NCI-H2171 (cell line): Measurements from ENCODE around the gene MLIP.

Experiments
- DNase-seq: peaks from one replicate; lab custom pipeline; 2025; lab: John Stamatoyannopoulos, UW

The MLIP gene

GRCh38 chr6:54285595-54285994 is 174.4 kb downstream of the MLIP start:
- no peak for DNase-seq

GRCh38 chr6:54286141-54286540 is 174.9 kb downstream of the MLIP start:
- no peak for DNase-seq

- DNase-seq: no peak
Measured at GRCh38 chr6:54288474-54288873, 177.2 kb downstream of the MLIP start.

GRCh38 chr6:54289426-54289825 is 178.2 kb downstream of the MLIP start:
- no peak for DNase-seq

GRCh38 chr6:54291146-54291545 is 179.9 kb downstream of the MLIP start:
- no peak for DNase-seq

GRCh38 chr6:54291738-54292137 is 180.5 kb downstream of the MLIP start:
- DNase-seq: no peak

GRCh38 chr6:54294965-54295532 is 183.8 kb downstream of the MLIP start:
- DNase-seq: no peak

- no peak for DNase-seq
Measured at GRCh38 chr6:54299542-54300269, 188.5 kb downstream of the MLIP start.

GRCh38 chr6:54301770-54302169 is 190.5 kb downstream of the MLIP start:
- no peak for DNase-seq

- no peak for DNase-seq
Measured at GRCh38 chr6:54307439-54307910, 196.2 kb downstream of the MLIP start.

GRCh38 chr6:54308289-54308985 is 197.2 kb downstream of the MLIP start, which contains the start of gene TINAG:
Gene TINAG (plus strand): TSS chr6:54308441. CDS start chr6:54308551, 110 bp downstream.
- DNase-seq: no peak

GRCh38 chr6:54308986-54309315 is 197.7 kb downstream of the MLIP start:
- no peak for DNase-seq

GRCh38 chr6:54310377-54311152 is 199.3 kb downstream of the MLIP start:
- no peak for DNase-seq

GRCh38 chr6:54315656-54316055 is 204.4 kb downstream of the MLIP start:
- DNase-seq: no peak
